HepG2 (cell line): ENCODE results near the gene RPAP3. TPM values are rescaled to one million over a fixed set of nuclear protein-coding genes. Genes with fewer than 3 reads are reported as not detected.

Experiments used
- ATRX ChIP-seq: sonication (generic); formaldehyde crosslinking; IDR thresholded peaks from 2 replicates; pipeline ENCODE4 v1.4.0; 2020; ENCODE audit warnings: missing genetic modification reagents, borderline replicate concordance
- CBX2 ChIP-seq, 2 experiments: fragments of 200-600 bp in 1 of 2; sonication (generic); formaldehyde crosslinking in 1 of 2; IDR thresholded peaks; 2 replicates each; pipeline versions ENCODE4 v1.7.0 to v1.8.1; 2018 to 2022; ENCODE audit warnings: low read depth in 2 of 2, low read length in 1 of 2, mild to moderate bottlenecking in 1 of 2, missing genetic modification reagents in 1 of 2
- CHCHD3 ChIP-seq: sonication (generic); formaldehyde crosslinking; IDR thresholded peaks from 2 replicates; pipeline ENCODE4 v1.8.0; 2022; ENCODE audit warnings: mild to moderate bottlenecking, missing genetic modification reagents, moderate library complexity
- DMAP1 ChIP-seq: IDR thresholded peaks from 2 replicates; pipeline ENCODE4 v1.6.1; 2016
- EED ChIP-seq: sonication (generic); formaldehyde crosslinking; IDR thresholded peaks from 2 replicates; pipeline ENCODE4 v1.5.0; 2020; ENCODE audit warnings: mild to moderate bottlenecking, missing genetic modification reagents
- ERF ChIP-seq: IDR thresholded peaks from 2 replicates; pipeline ENCODE4 v1.6.1; 2018; ENCODE audit warnings: missing biosample characterization, missing genetic modification reagents
- EZH2 ChIP-seq: conservative IDR thresholded peaks from 2 replicates; pipeline ENCODE4 v1.6.1; 2012; ENCODE audit warnings: mild to moderate bottlenecking, low read depth, low read length, moderate library complexity
- FOXK1 ChIP-seq: sonication (generic); formaldehyde crosslinking; IDR thresholded peaks from 2 replicates; pipeline ENCODE4 v1.4.0; 2020; ENCODE audit warnings: low read depth, missing genetic modification reagents, borderline replicate concordance
- HOXA3 ChIP-seq: sonication (generic); formaldehyde crosslinking; IDR thresholded peaks from 2 replicates; pipeline ENCODE4 v1.5.0; 2020; ENCODE audit warnings: missing genetic modification reagents
- IRX3 ChIP-seq: sonication (generic); formaldehyde crosslinking; IDR thresholded peaks from 2 replicates; pipeline ENCODE4 v1.8.1; 2023; ENCODE audit warnings: mild to moderate bottlenecking, low read depth, missing genetic modification reagents, borderline replicate concordance
- MAF1 ChIP-seq: sonication (generic); formaldehyde crosslinking; IDR thresholded peaks from 2 replicates; pipeline ENCODE4 v1.5.0; 2020; ENCODE audit warnings: missing genetic modification reagents, borderline replicate concordance
- MAFG ChIP-seq: sonication (generic); formaldehyde crosslinking; IDR thresholded peaks from 2 replicates; pipeline ENCODE4 v1.5.1; 2020; ENCODE audit warnings: mild to moderate bottlenecking, missing genetic modification reagents
- MED13 ChIP-seq: sonication (generic); formaldehyde crosslinking; IDR thresholded peaks from 2 replicates; pipeline ENCODE4 v1.5.0; 2020; ENCODE audit warnings: missing genetic modification reagents
- MEIS1 ChIP-seq: sonication (generic); formaldehyde crosslinking; IDR thresholded peaks from 2 replicates; pipeline ENCODE4 v1.9.0; 2021; ENCODE audit warnings: mild to moderate bottlenecking, missing genetic modification reagents, moderate library complexity, borderline replicate concordance
- MTF1 ChIP-seq: sonication (generic); formaldehyde crosslinking; IDR thresholded peaks from 2 replicates; pipeline ENCODE4 v1.5.0; 2020; ENCODE audit warnings: missing genetic modification reagents
- MZF1 ChIP-seq: sonication (generic); formaldehyde crosslinking; IDR thresholded peaks from 2 replicates; pipeline ENCODE4 v1.8.1; 2023; ENCODE audit warnings: mild to moderate bottlenecking, missing genetic modification reagents, borderline replicate concordance
- NR2C2 ChIP-seq: sonication (generic); formaldehyde crosslinking; IDR thresholded peaks from 2 replicates; pipeline ENCODE4 v1.4.0; 2020; ENCODE audit warnings: missing genetic modification reagents, mild to moderate bottlenecking, moderate library complexity, borderline replicate concordance
- RCOR2 ChIP-seq: IDR thresholded peaks from 2 replicates; pipeline ENCODE4 v1.6.1; 2016; ENCODE audit warnings: missing biosample characterization, missing genetic modification reagents
- RXRB ChIP-seq: IDR thresholded peaks from 2 replicates; pipeline ENCODE4 v1.6.1; 2016; ENCODE audit warnings: borderline replicate concordance, missing genetic modification reagents, missing compliant biosample characterization
- SALL1 ChIP-seq: sonication (generic); formaldehyde crosslinking; IDR thresholded peaks from 2 replicates; pipeline ENCODE4 v1.8.0; 2022; ENCODE audit warnings: mild to moderate bottlenecking, missing genetic modification reagents
- SCMH1 ChIP-seq: sonication (generic); formaldehyde crosslinking; IDR thresholded peaks from 2 replicates; pipeline ENCODE4 v1.9.0; 2021; ENCODE audit warnings: missing genetic modification reagents, mild to moderate bottlenecking, borderline replicate concordance
- SMAD1 ChIP-seq: sonication (generic); formaldehyde crosslinking; IDR thresholded peaks from 2 replicates; pipeline ENCODE4 v1.4.0; 2020; ENCODE audit warnings: missing genetic modification reagents, low read depth, mild to moderate bottlenecking, borderline replicate concordance
- STAG1 ChIP-seq: sonication (generic); formaldehyde crosslinking; IDR thresholded peaks from 2 replicates; pipeline ENCODE4 v1.4.0; 2020; ENCODE audit warnings: missing genetic modification reagents
- ZBTB7A ChIP-seq: sonication (generic); formaldehyde crosslinking; IDR thresholded peaks from 2 replicates; pipeline ENCODE4 v1.8.0; 2022; ENCODE audit warnings: mild to moderate bottlenecking, missing genetic modification reagents
- ZKSCAN5 ChIP-seq: sonication (generic); formaldehyde crosslinking; IDR thresholded peaks from 2 replicates; pipeline ENCODE4 v1.5.1; 2020; ENCODE audit warnings: mild to moderate bottlenecking, missing genetic modification reagents
- ZMYM2 ChIP-seq: sonication (generic); formaldehyde crosslinking; IDR thresholded peaks from 2 replicates; pipeline ENCODE4 v1.8.0; 2022; ENCODE audit warnings: mild to moderate bottlenecking, missing genetic modification reagents
- ZNF232 ChIP-seq: sonication (generic); formaldehyde crosslinking; IDR thresholded peaks from 2 replicates; pipeline ENCODE4 v1.4.0; 2020; ENCODE audit warnings: missing genetic modification reagents, borderline replicate concordance
- ZNF3 ChIP-seq: IDR thresholded peaks from 2 replicates; pipeline ENCODE4 v1.7.0; 2017; ENCODE audit warnings: inconsistent platforms
- ZNF484 ChIP-seq: sonication (generic); formaldehyde crosslinking; IDR thresholded peaks from 2 replicates; pipeline ENCODE4 v1.5.1; 2020; ENCODE audit warnings: mild to moderate bottlenecking, low read depth, missing genetic modification reagents, borderline replicate concordance
- ZNF7 ChIP-seq: IDR thresholded peaks from 2 replicates; pipeline ENCODE4 v1.6.1; 2016; ENCODE audit warnings: missing biosample characterization, missing genetic modification reagents
- polyA plus RNA-seq, 8 experiments: library from polyadenylated mRNA; depleted of rRNA in 3 of 8; stranded (reverse) in 7 of 8; unstranded in 1 of 8; fragments of >200 nt; fragmentation: Illumina TruSeq in 4 of 8; extraction: Trizol in 4 of 8; gene quantifications; 2 replicates each; pipeline versions ENCODE4 v1.2.1 to v1.2.3, GENCODE V29; 2011 to 2016; ENCODE audit warnings: low read depth in 4 of 8, missing spikeins in 1 of 8, mixed read lengths in 1 of 8; ENCODE audit not compliant: insufficient read depth in 1 of 8
- total RNA-seq, 5 experiments: library from RNA; depleted of rRNA; stranded (reverse); fragments of >200 nt; fragmentation: Illumina TruSeq; extraction: Trizol; gene quantifications; 2 replicates each; pipeline ENCODE4 v1.2.3, GENCODE V29; 2016; ENCODE audit warnings: low read depth in 1 of 5
- TF ChIP-seq, protein P1 (sequence below): sonication (generic); formaldehyde crosslinking; IDR thresholded peaks from 2 replicates; pipeline ENCODE4 v1.5.0; 2020; ENCODE audit warnings: missing genetic modification reagents
- TF ChIP-seq, protein P2 (sequence below): sonication (generic); formaldehyde crosslinking; IDR thresholded peaks from 2 replicates; pipeline ENCODE4 v1.5.0; 2020; ENCODE audit warnings: missing genetic modification reagents, mild to moderate bottlenecking, borderline replicate concordance

Gene RPAP3
- total and polyA plus RNA-seq, 2 of the 13 experiments (the other 11 are each of a cell fraction or from before 2014, with no cell fraction given) = 8.8 to 32.8 TPM

DNA sequence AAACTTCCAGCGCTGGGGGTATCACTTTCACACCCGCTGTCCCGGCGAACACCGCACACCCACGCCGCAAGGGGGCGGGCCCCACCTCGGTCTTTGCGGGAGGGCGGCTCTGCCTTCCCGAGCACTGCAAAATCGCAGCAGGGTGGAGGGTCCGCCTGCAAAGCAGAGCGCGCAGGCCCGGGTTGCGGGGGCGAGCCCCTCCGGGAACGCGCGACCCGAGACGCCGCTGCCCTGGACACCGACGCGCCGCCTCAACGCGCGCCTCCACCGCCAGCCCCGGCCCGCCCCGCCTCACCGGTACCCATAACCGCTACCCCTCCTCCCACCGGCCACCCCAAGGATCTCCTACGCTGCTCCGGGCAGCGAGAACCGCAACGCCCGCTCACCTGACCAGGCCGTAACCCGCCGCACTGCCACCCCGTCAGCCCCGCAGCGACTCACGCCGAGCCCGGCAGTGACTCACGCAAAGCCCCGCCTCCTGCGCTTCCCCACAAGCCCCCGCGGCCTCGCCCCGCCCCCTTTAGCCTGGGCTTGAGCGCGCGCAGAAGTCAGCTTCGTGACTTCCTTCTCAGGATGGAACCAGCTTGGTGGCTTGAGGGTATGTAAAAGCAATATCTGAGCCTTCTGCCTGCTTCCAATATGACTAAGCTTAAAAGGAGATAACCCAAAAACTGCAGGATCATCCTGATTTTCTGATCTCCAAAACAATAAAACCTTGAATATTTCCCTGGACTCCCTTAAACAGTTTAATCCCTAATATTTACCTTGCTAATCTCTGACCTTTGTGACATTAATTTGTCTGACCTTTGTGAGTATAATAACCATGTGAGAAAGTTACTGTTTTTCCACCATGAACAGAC is at the start of gene RPAP3 (continued):
- TF ChIP-seq, protein P1, sequence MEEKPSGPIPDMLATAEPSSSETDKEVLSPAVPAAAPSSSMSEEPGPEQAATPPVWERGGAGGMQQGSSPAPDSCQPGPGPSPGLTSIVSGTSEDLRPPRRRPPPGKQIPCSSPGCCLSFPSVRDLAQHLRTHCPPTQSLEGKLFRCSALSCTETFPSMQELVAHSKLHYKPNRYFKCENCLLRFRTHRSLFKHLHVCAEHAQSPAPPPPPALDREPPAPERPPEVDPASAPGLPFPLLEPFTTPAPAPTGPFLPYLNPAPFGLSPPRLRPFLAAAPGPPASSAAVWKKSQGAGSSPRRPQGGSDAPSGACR = 0 out of 2 replicates have a peak, but pooled peaks have one; percentile 70
- TF ChIP-seq NR2C2 (no peak; the same call in 1 of the 2 replicates), MTF1 (CRISPR knock-in tag) (no peak), SMAD1 (CRISPR knock-in tag) (no peak; the same call in 1 of the 2 replicates), FOXK1 (CRISPR knock-in tag) (peak; percentile 52; the same call in 1 of the 2 replicates), SCMH1 (no peak), CHCHD3 (CRISPR knock-in tag) (peak; percentile 38; the same call in 1 of the 2 replicates), CBX2 (IDR thresholded peaks at IDR 0.05; ENCODE audit: low read depth, low read length) (no peak), CBX2 (CRISPR knock-in tag; IDR thresholded peaks at IDR 0.05; ENCODE audit: low read depth) (no peak), IRX3 (CRISPR knock-in tag) (peak; percentile 85; the same call in 1 of the 2 replicates), MEIS1 (CRISPR knock-in tag) (no peak), MZF1 (CRISPR knock-in tag) (no peak), DMAP1 (peak; percentile 43; the same call in 1 of the 2 replicates), ZNF3 (no peak), ZBTB7A (CRISPR knock-in tag) (no peak), MAFG (CRISPR knock-in tag) (no peak), ZNF7 (CRISPR knock-in tag) (no peak), HOXA3 (CRISPR knock-in tag) (peak; percentile 42; the same call in 1 of the 2 replicates), ZNF484 (CRISPR knock-in tag) (no peak), ERF (CRISPR knock-in tag) (peak; percentile 67; the same call in 1 of the 2 replicates), MAF1 (no peak), ATRX (CRISPR knock-in tag) (no peak), STAG1 (CRISPR knock-in tag) (no peak), EED (CRISPR knock-in tag) (no peak), ZMYM2 (CRISPR knock-in tag) (no peak), RCOR2 (no peak), ZKSCAN5 (no peak), MED13 (CRISPR knock-in tag) (no peak), RXRB (CRISPR knock-in tag) (peak; percentile 21; the same call in 1 of the 2 replicates), EZH2 (no peak), SALL1 (peak; percentile 67), ZNF232 (CRISPR knock-in tag) (no peak)
- TF ChIP-seq, protein P2, sequence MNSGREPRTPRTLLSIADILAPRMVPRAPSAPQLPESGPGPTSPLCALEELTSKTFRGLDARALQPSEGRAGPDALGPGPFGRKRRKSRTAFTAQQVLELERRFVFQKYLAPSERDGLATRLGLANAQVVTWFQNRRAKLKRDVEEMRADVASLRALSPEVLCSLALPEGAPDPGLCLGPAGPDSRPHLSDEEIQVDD (CRISPR knock-in tag) = 0 out of 2 replicates have a peak, but pooled peaks have one; percentile 59
